HEK293 (cell line): ENCODE data around the gene ARHGDIA.

ENCODE experiments used
- GLIS1 ChIP-seq: fragments of 450-650 bp; formaldehyde crosslinking; IDR thresholded peaks from 2 replicates; pipeline ENCODE4 v1.5.1; 2016; ENCODE audit warnings: missing biosample characterization, missing genetic modification characterization
- HIC1 ChIP-seq: fragments of 450-650 bp; formaldehyde crosslinking; IDR thresholded peaks from 2 replicates; pipeline ENCODE4 v1.5.1; 2016; ENCODE audit warnings: missing biosample characterization, missing genetic modification characterization
- HOXC10 ChIP-seq: sonication (generic); formaldehyde crosslinking; IDR thresholded peaks from 2 replicates; pipeline ENCODE4 v1.8.1; 2023; ENCODE audit warnings: mild to moderate bottlenecking, missing genetic modification reagents
- INSM2 ChIP-seq: fragments of 450-650 bp; formaldehyde crosslinking; IDR thresholded peaks from 2 replicates; pipeline ENCODE4 v1.5.1; 2016; ENCODE audit warnings: missing biosample characterization, missing genetic modification characterization
- KLF1 ChIP-seq: fragments of 450-650 bp; formaldehyde crosslinking; IDR thresholded peaks from 2 replicates; pipeline ENCODE4 v1.5.1; 2016; ENCODE audit warnings: missing biosample characterization, missing genetic modification characterization
- MEIS1 ChIP-seq: sonication (generic); formaldehyde crosslinking; IDR thresholded peaks from 2 replicates; pipeline ENCODE4 v1.8.1; 2022; ENCODE audit warnings: missing genetic modification reagents, mild to moderate bottlenecking, borderline replicate concordance
- REPIN1 ChIP-seq: fragments of 450-650 bp; formaldehyde crosslinking; IDR thresholded peaks from 2 replicates; pipeline ENCODE4 v1.5.1; 2017; ENCODE audit warnings: missing biosample characterization, missing genetic modification characterization, low read depth
- TCF7L2 ChIP-seq: IDR thresholded peaks from 2 replicates; pipeline ENCODE4 v1.6.1; 2011; ENCODE audit warnings: low read depth, mild to moderate bottlenecking, inconsistent platforms, low read length, moderate library complexity, borderline replicate concordance
- YY1 ChIP-seq: fragments of 450-650 bp; formaldehyde crosslinking; IDR thresholded peaks from 2 replicates; pipeline ENCODE4 v1.5.1; 2018; ENCODE audit warnings: missing biosample characterization, missing genetic modification characterization
- ZBTB8A ChIP-seq: fragments of 450-650 bp; formaldehyde crosslinking; IDR thresholded peaks from 2 replicates; pipeline ENCODE4 v1.5.1; 2016; ENCODE audit warnings: missing biosample characterization, missing genetic modification characterization
- ZFHX2 ChIP-seq: fragments of 450-650 bp; formaldehyde crosslinking; conservative IDR thresholded peaks from 2 replicates; pipeline ENCODE4 v1.5.1; 2016; ENCODE audit warnings: missing biosample characterization, missing genetic modification characterization
- ZNF112 ChIP-seq: fragments of 450-650 bp; formaldehyde crosslinking; IDR thresholded peaks from 2 replicates; pipeline ENCODE4 v1.5.0; 2017; ENCODE audit warnings: missing biosample characterization, missing genetic modification characterization
- ZNF114 ChIP-seq: fragments of 450-650 bp; formaldehyde crosslinking; IDR thresholded peaks from 2 replicates; pipeline ENCODE4 v1.5.0; 2017; ENCODE audit warnings: missing biosample characterization, missing genetic modification characterization
- ZNF16 ChIP-seq: fragments of 450-650 bp; formaldehyde crosslinking; IDR thresholded peaks from 2 replicates; pipeline ENCODE4 v1.5.1; 2016; ENCODE audit warnings: low read depth, missing biosample characterization, missing genetic modification characterization
- ZNF174 ChIP-seq: fragments of 450-650 bp; formaldehyde crosslinking; IDR thresholded peaks from 2 replicates; pipeline ENCODE4 v1.5.0; 2017; ENCODE audit warnings: missing biosample characterization, mild to moderate bottlenecking, missing genetic modification characterization
- ZNF175 ChIP-seq: fragments of 450-650 bp; formaldehyde crosslinking; IDR thresholded peaks from 2 replicates; pipeline ENCODE4 v1.5.1; 2016; ENCODE audit warnings: missing biosample characterization, missing genetic modification characterization
- ZNF18 ChIP-seq: fragments of 450-650 bp; formaldehyde crosslinking; IDR thresholded peaks from 2 replicates; pipeline ENCODE4 v1.5.1; 2016; ENCODE audit warnings: missing biosample characterization, missing genetic modification characterization
- ZNF2 ChIP-seq: fragments of 450-650 bp; formaldehyde crosslinking; IDR thresholded peaks from 2 replicates; pipeline ENCODE4 v1.5.1; 2016; ENCODE audit warnings: missing biosample characterization, missing genetic modification characterization
- ZNF214 ChIP-seq: fragments of 450-650 bp; formaldehyde crosslinking; IDR thresholded peaks from 2 replicates; pipeline ENCODE4 v1.5.1; 2017; ENCODE audit warnings: missing biosample characterization, mild to moderate bottlenecking, missing genetic modification characterization, borderline replicate concordance
- ZNF223 ChIP-seq: fragments of 450-650 bp; formaldehyde crosslinking; IDR thresholded peaks from 2 replicates; pipeline ENCODE4 v1.5.1; 2016; ENCODE audit warnings: missing biosample characterization, missing genetic modification characterization
- ZNF23 ChIP-seq: fragments of 450-650 bp; formaldehyde crosslinking; IDR thresholded peaks from 2 replicates; pipeline ENCODE4 v1.5.1; 2016; ENCODE audit warnings: missing biosample characterization, missing genetic modification characterization, borderline replicate concordance
- ZNF26 ChIP-seq: fragments of 450-650 bp; formaldehyde crosslinking; IDR thresholded peaks from 2 replicates; pipeline ENCODE4 v1.5.1; 2016; ENCODE audit warnings: missing biosample characterization, missing genetic modification characterization
- ZNF266 ChIP-seq: fragments of 450-650 bp; formaldehyde crosslinking; IDR thresholded peaks from 2 replicates; pipeline ENCODE4 v1.5.1; 2016; ENCODE audit warnings: missing biosample characterization, missing genetic modification characterization, low read depth
- ZNF335 ChIP-seq: fragments of 450-650 bp; formaldehyde crosslinking; conservative IDR thresholded peaks from 2 replicates; pipeline ENCODE4 v1.5.1; 2016; ENCODE audit warnings: missing biosample characterization, missing genetic modification characterization
- ZNF37A ChIP-seq: fragments of 450-650 bp; IDR thresholded peaks from 2 replicates; pipeline ENCODE4 v1.5.1; 2018; ENCODE audit warnings: missing biosample characterization, missing genetic modification characterization
- ZNF473 ChIP-seq: fragments of 450-650 bp; formaldehyde crosslinking; IDR thresholded peaks from 2 replicates; pipeline ENCODE4 v1.5.1; 2017; ENCODE audit warnings: missing biosample characterization, missing genetic modification characterization
- ZNF501 ChIP-seq: fragments of 450-650 bp; formaldehyde crosslinking; IDR thresholded peaks from 2 replicates; pipeline ENCODE4 v1.5.1; 2016; ENCODE audit warnings: missing biosample characterization, missing genetic modification characterization
- ZNF510 ChIP-seq: fragments of 450-650 bp; formaldehyde crosslinking; IDR thresholded peaks from 2 replicates; pipeline ENCODE4 v1.5.1; 2018; ENCODE audit warnings: mild to moderate bottlenecking, missing genetic modification characterization, missing biosample characterization; ENCODE audit not compliant: insufficient replicate concordance
- ZNF571 ChIP-seq: fragments of 450-650 bp; formaldehyde crosslinking; IDR thresholded peaks from 2 replicates; pipeline ENCODE4 v1.5.0; 2017; ENCODE audit warnings: missing biosample characterization, missing genetic modification characterization
- ZNF623 ChIP-seq: fragments of 450-650 bp; formaldehyde crosslinking; IDR thresholded peaks from 2 replicates; pipeline ENCODE4 v1.5.1; 2016; ENCODE audit warnings: missing biosample characterization, missing genetic modification characterization
- ZNF747 ChIP-seq: fragments of 450-650 bp; formaldehyde crosslinking; IDR thresholded peaks from 2 replicates; pipeline ENCODE4 v1.5.1; 2016; ENCODE audit warnings: missing biosample characterization, missing genetic modification characterization
- ZNF776 ChIP-seq: fragments of 450-650 bp; formaldehyde crosslinking; IDR thresholded peaks from 2 replicates; pipeline ENCODE4 v1.5.0; 2017; ENCODE audit warnings: missing biosample characterization, missing genetic modification characterization, borderline replicate concordance
- ZNF792 ChIP-seq: fragments of 450-650 bp; formaldehyde crosslinking; IDR thresholded peaks from 2 replicates; pipeline ENCODE4 v1.5.1; 2016; ENCODE audit warnings: missing biosample characterization, missing genetic modification characterization
- ZSCAN5A ChIP-seq: fragments of 450-650 bp; formaldehyde crosslinking; IDR thresholded peaks from 2 replicates; pipeline ENCODE4 v1.5.1; 2016; ENCODE audit warnings: missing biosample characterization, missing genetic modification characterization

Gene ARHGDIA

GRCh38 chr17:81867170-81867990, 3.8 kb downstream of the ARHGDIA start (continued):
- TF ChIP-seq ZNF112 (tag by site-specific recombination) = no peak
- no peak for TF ChIP-seq ZNF747 (tag by site-specific recombination)
- TF ChIP-seq ZNF473 = no peak
- TF ChIP-seq ZNF174 (tag by site-specific recombination) = no peak
- TF ChIP-seq ZNF623 (tag by site-specific recombination) = no peak
- TF ChIP-seq ZBTB8A (tag by site-specific recombination) = peak; percentile 62
- no peak for TF ChIP-seq ZNF26 (tag by site-specific recombination)
- no peak for TF ChIP-seq ZNF23 (tag by site-specific recombination)
- TF ChIP-seq ZNF571 (tag by site-specific recombination) = no peak
- TF ChIP-seq ZNF501 (tag by site-specific recombination) = no peak
- no peak for TF ChIP-seq ZNF792 (tag by site-specific recombination)
- TF ChIP-seq ZNF18 (tag by site-specific recombination) = no peak; the same call in 1 of the 2 replicates
- no peak for TF ChIP-seq MEIS1 (CRISPR knock-in tag)
- TF ChIP-seq ZNF175 (tag by site-specific recombination) = no peak
- no peak for TF ChIP-seq HOXC10 (CRISPR knock-in tag)
- no peak for TF ChIP-seq INSM2 (tag by site-specific recombination)
- no peak for TF ChIP-seq ZNF510 (tag by site-specific recombination)
- no peak for TF ChIP-seq ZNF214
- TF ChIP-seq HIC1 (tag by site-specific recombination) = peak; percentile 90
- no peak for TF ChIP-seq REPIN1 (tag by site-specific recombination)
- peak; percentile 11; the same call in 1 of the 2 replicates for TF ChIP-seq ZSCAN5A (tag by site-specific recombination)
- TF ChIP-seq YY1 (tag by site-specific recombination) = no peak
- no peak for TF ChIP-seq ZNF37A
- no peak for TF ChIP-seq ZNF16 (tag by site-specific recombination)
- TF ChIP-seq ZNF266 (tag by site-specific recombination) = no peak
- no peak for TF ChIP-seq ZNF223 (tag by site-specific recombination)
- peak; percentile 68 for TF ChIP-seq KLF1 (tag by site-specific recombination)
- TF ChIP-seq ZNF114 (tag by site-specific recombination) = no peak
- TF ChIP-seq ZNF776 = no peak
- TF ChIP-seq ZNF2 (tag by site-specific recombination) = peak; percentile 80
- TF ChIP-seq ZFHX2 = no peak
- TF ChIP-seq GLIS1 (tag by site-specific recombination) = peak; percentile 76
- TF ChIP-seq ZNF335 (tag by site-specific recombination) = peak; percentile 39
- no peak for TF ChIP-seq TCF7L2
